Middle frontal gyrus (tissue), 1 donor: ENCODE measurements around the gene PDX1.

ENCODE experiments used
- DNase-seq: peaks from one replicate; pipeline ENCODE4 v3.0.0-alpha.2; 2015; ENCODE audit warnings: low spot score; ENCODE audit errors: extremely low spot score

Gene PDX1

GRCh38 chr13:27970382-27971235 lies 50.8 kb downstream of the PDX1 start:
- no peak for DNase-seq

GRCh38 chr13:27971236-27971645 lies 51.4 kb downstream of the PDX1 start:
- no peak for DNase-seq

- DNase-seq = no peak
These were observed 52.1 kb downstream of the PDX1 start for GRCh38 chr13:27971776-27972477.

GRCh38 chr13:27972478-27972820 lies 52.6 kb downstream of the PDX1 start:
- DNase-seq = no peak

GRCh38 chr13:27973291-27973690 lies 53.5 kb downstream of the PDX1 start:
- no peak for DNase-seq

GRCh38 chr13:27973961-27974662 lies 54.3 kb downstream of the PDX1 start:
- no peak for DNase-seq
